ENCODE measurements around the gene DNAH2.

The DNAH2 gene

GRCh38 chr17:7755095-7755890 is 37.7 kb downstream of the DNAH2 start:
- intact Hi-C loops (cut with DNase I): no loop called here
- no peak for DNase-seq

GRCh38 chr17:7756968-7757367 is 39.4 kb downstream of the DNAH2 start:
- DNase-seq: no peak
- intact Hi-C loops (cut with DNase I): no loop called here

GRCh38 chr17:7763919-7764318 is 46.4 kb downstream of the DNAH2 start:
- intact Hi-C loops (cut with DNase I): no loop called here
- DNase-seq: no peak

- no peak for DNase-seq
- intact Hi-C loops (cut with DNase I): no loop called here
Observed at GRCh38 chr17:7767004-7767403, 49.5 kb downstream of the DNAH2 start.

- no peak for DNase-seq
- intact Hi-C loops (cut with DNase I): no loop called here
Observed at GRCh38 chr17:7767405-7768021, 50.0 kb downstream of the DNAH2 start.

- intact Hi-C loops (cut with DNase I): no loop called here
- DNase-seq: no peak
Observed at GRCh38 chr17:7769854-7770253, 52.3 kb downstream of the DNAH2 start.

- no peak for DNase-seq
- intact Hi-C loops (cut with DNase I): no loop called here
Observed at GRCh38 chr17:7774055-7774521, 56.5 kb downstream of the DNAH2 start.

GRCh38 chr17:7775051-7775450 is 57.5 kb downstream of the DNAH2 start:
- intact Hi-C loops (cut with DNase I): no loop called here
- peak in 2 of 42 donors; percentile 4 to 38 for DNase-seq

GRCh38 chr17:7777017-7777416 is 59.5 kb downstream of the DNAH2 start:
- no peak for DNase-seq
- intact Hi-C loops (cut with DNase I): no loop called here

- intact Hi-C loops (cut with DNase I): no loop called here
- no peak for DNase-seq
Observed at GRCh38 chr17:7780736-7781135, 63.2 kb downstream of the DNAH2 start.

- intact Hi-C loops (cut with DNase I): no loop called here
- DNase-seq: no peak
Observed at GRCh38 chr17:7781429-7781828, 63.9 kb downstream of the DNAH2 start.

GRCh38 chr17:7782240-7782639 is 64.7 kb downstream of the DNAH2 start:
- intact Hi-C loops (cut with DNase I): no loop called here
- DNase-seq: no peak

GRCh38 chr17:7786866-7787265 is 69.3 kb downstream of the DNAH2 start:
- intact Hi-C loops (cut with DNase I): no loop called here
- DNase-seq: peak in 23 of 42 donors; percentile 3 to 62 (median 30)

GRCh38 chr17:7789131-7789530 is 71.6 kb downstream of the DNAH2 start:
- intact Hi-C loops (cut with DNase I): no loop called here

GRCh38 chr17:7790150-7790549 is 72.6 kb downstream of the DNAH2 start:
- intact Hi-C loops (cut with DNase I): no loop called here
- DNase-seq: no peak

More at GRCh38 chr17:7789131-7789530, 71.6 kb downstream of the DNAH2 start:
- DNase-seq: no peak

- DNase-seq: no peak
- intact Hi-C loops (cut with DNase I): no loop called here
Observed at GRCh38 chr17:7792611-7793010, 75.1 kb downstream of the DNAH2 start.

- no peak for DNase-seq
- intact Hi-C loops (cut with DNase I): no loop called here
Observed at GRCh38 chr17:7794075-7794663, 76.6 kb downstream of the DNAH2 start.

GRCh38 chr17:7797976-7798375 is 80.4 kb downstream of the DNAH2 start:
- intact Hi-C loops (cut with DNase I): no loop called here
- DNase-seq: no peak

GRCh38 chr17:7798839-7799238 is 81.3 kb downstream of the DNAH2 start:
- intact Hi-C loops (cut with DNase I): no loop called here
- no peak for DNase-seq

GRCh38 chr17:7803981-7804380 is 86.4 kb downstream of the DNAH2 start:
- intact Hi-C loops (cut with DNase I): no loop called here
- no peak for DNase-seq
